Activated CD8-positive, alpha-beta T cell treated with anti-CD3 and anti-CD28 coated beads for 36 hours (primary cell): ENCODE measurements around the gene RABEP2. TPM values are rescaled to one million over a fixed set of nuclear protein-coding genes. Genes with fewer than 3 reads are reported as not detected.
A peak's percentile ranks its signal among the peaks of the same experiment; 100 is the strongest.
"Not testable (repeated sequence)": the region's sequence is repeated elsewhere in the genome, so short reads cannot be mapped to it uniquely, and the experiment has no call there.

Source experiments
- ATAC-seq: fragments of 200-7000 bp; cut with Tn5 transposase; one replicate; pipeline ENCODE4 v1.10.0; 2021; ENCODE audit warnings: mild to moderate bottlenecking, moderate library complexity
- CTCF ChIA-PET: fragments of 350-600 bp; sonication (Branson Sonifier 250); formaldehyde crosslinking; loops from one replicate; lab custom pipeline; 2021; ENCODE audit warnings: antibody characterized with exemption; lab: Charles Lee
- POLR2A ChIA-PET: fragments of 350-600 bp; sonication (Branson Sonifier 250); formaldehyde crosslinking; loops from one replicate; lab custom pipeline; 2021; ENCODE audit warnings: antibody characterized with exemption; lab: Charles Lee
- DNase-seq: peaks from one replicate; pipeline ENCODE4 v3.0.0-alpha.2; 2020
- H3K27ac Mint-ChIP-seq: one replicate; pipeline ENCODE4 v1.8.0; 2021; ENCODE audit warnings: mild to moderate bottlenecking, mixed read lengths
- H3K27me3 Mint-ChIP-seq: one replicate; pipeline ENCODE4 v1.8.0; 2021; ENCODE audit warnings: mixed read lengths
- H3K36me3 Mint-ChIP-seq: one replicate; pipeline ENCODE4 v1.8.0; 2021; ENCODE audit warnings: low read depth, mixed read lengths
- H3K4me1 Mint-ChIP-seq: one replicate; pipeline ENCODE4 v1.8.0; 2021; ENCODE audit warnings: low read depth, mixed read lengths
- H3K4me3 Mint-ChIP-seq: one replicate; pipeline ENCODE4 v1.8.0; 2021; ENCODE audit warnings: mild to moderate bottlenecking, moderate library complexity, mixed read lengths
- H3K9me3 Mint-ChIP-seq: one replicate; pipeline ENCODE4 v1.8.0; 2021; ENCODE audit warnings: mixed read lengths
- CTCF ChIP-seq: fragments of 200-600 bp; IDR thresholded peaks from one replicate; pipeline ENCODE4 v1.8.0; 2022; ENCODE audit warnings: antibody characterized with exemption, mild to moderate bottlenecking
- intact Hi-C: fragments of 100-400 bp; cut with micrococcal nuclease; formaldehyde crosslinking; loops from one replicate; pipeline ENCODE4 v1.10.0; 2022
- total RNA-seq, 2 experiments: library from RNA; stranded (reverse); gene quantifications; one replicate each; pipeline ENCODE4 v1.2.3, GENCODE V29; 2021

The RABEP2 gene
- total RNA-seq, 2 experiments from 2014 or later = 13.1 to 14.0 TPM

- DNase-seq (no peak), ATAC-seq (no peak)
- intact Hi-C loops = no loop called here
- Mint-ChIP-seq H3K27ac (peak overlapping the region; percentile 76), H3K36me3 (no peaks in the 10 kb centered on the region), H3K27me3 (no peaks in the 10 kb centered on the region), H3K9me3 (no peaks in the 10 kb centered on the region), H3K4me3 (no peak overlapping the region), H3K4me1 (peaks cover 19% of the 10 kb centered on the region)
- POLR2A ChIA-PET = interaction anchor here (0.6 kb wide), 1 partner anchor 776 kb away, joined by 4 read pairs; no protein-coding TSS in a partner anchor
- CTCF ChIA-PET = interaction anchor here (12.2 kb wide), 1 partner anchor 15 kb away, joined by 87 read pairs; no protein-coding TSS in a partner anchor
- no peak for TF ChIP-seq CTCF
These were observed 5.2 kb upstream of the RABEP2 start for GRCh38 chr16:28930203-28930602.

DNA sequence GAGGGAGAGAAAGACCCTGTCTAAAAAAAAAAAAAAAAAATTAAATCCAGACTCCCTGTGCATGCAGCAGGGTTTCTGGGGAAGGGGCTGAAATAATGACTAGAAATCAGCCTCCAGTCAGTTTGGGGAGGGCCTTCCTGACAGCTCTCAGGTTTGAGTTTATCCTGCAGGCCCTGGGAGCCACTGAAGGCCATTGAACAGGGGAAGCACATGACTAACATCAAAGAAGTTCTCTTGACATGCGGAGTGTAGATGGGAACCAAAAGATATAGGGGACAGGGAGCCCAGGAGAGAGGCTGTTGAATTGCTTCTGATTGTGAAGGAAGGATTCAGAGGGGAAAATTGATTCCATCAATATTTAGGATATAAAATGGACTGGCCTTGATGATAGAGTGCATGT, 2.8 kb upstream of the RABEP2 start:
- H3K4me1 Mint-ChIP-seq = peaks cover 29% of the 10 kb centered on the region
- DNase-seq (no peak), ATAC-seq (no peak)
- intact Hi-C loops = loop anchor here (5.0 kb wide), 1 partner anchor 81 kb away; the partner anchor contains the start of gene TUFM
- POLR2A ChIA-PET = interaction anchor here (1.3 to 1.9 kb wide), 2 partner anchors 47 to 63 kb away, joined by 3 to 6 read pairs; no protein-coding TSS in a partner anchor
- H3K9me3 Mint-ChIP-seq = no peaks in the 10 kb centered on the region
- no peak overlapping the region for H3K27ac Mint-ChIP-seq
- no peaks in the 10 kb centered on the region for H3K27me3 Mint-ChIP-seq
- H3K4me3 Mint-ChIP-seq = no peak overlapping the region
- CTCF ChIA-PET = interaction anchor here (12.2 kb wide), 1 partner anchor 17 kb away, joined by 87 read pairs; no protein-coding TSS in a partner anchor
- no peak for TF ChIP-seq CTCF
- H3K36me3 Mint-ChIP-seq = peaks cover 2% of the 10 kb centered on the region

DNA sequence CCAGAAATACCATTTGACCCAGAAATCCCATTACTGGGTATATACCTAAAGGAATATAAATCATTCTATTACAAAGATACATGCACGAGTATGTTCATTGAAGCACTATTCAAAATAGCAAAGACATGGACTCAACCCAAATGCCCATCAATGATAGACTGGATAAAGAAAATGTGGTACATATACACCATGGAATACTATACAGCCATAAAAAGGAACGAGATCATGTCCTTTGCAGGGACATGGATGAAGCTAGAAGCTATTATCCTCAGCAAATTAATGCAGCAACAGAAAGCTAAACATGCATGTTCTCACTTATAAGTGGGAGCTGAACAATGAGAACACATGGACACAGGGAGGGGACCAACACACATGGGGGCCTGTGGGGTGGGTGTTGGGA, 1.2 kb upstream of the RABEP2 start:
- DNase-seq, H3K27me3 Mint-ChIP-seq, H3K9me3 Mint-ChIP-seq, H3K36me3 Mint-ChIP-seq, ATAC-seq: not testable (repeated sequence)
- ChIA-PET CTCF (interaction anchor here (0.7 to 12.2 kb wide), 3 partner anchors 10 to 53 kb away, joined by 3 to 87 read pairs (median 4); no protein-coding TSS in a partner anchor), POLR2A (interaction anchor here (0.6 to 1.9 kb wide), 8 partner anchors 19 to 104 kb away, joined by 3 to 7 read pairs (median 4); partner anchors contain the start of genes ATXN2L, SH2B1 and TUFM)
- intact Hi-C loops = loop anchor here (5.0 kb wide), 1 partner anchor 79 kb away; the partner anchor contains the start of gene TUFM
- Mint-ChIP-seq H3K4me3 (peak overlapping the region; percentile 93), H3K27ac (peak overlapping the region; percentile 97), H3K4me1 (peaks cover 27% of the 10 kb centered on the region)

GRCh38 chr16:28925386-28926228, 569 bp upstream of the RABEP2 start:
- no peaks in the 10 kb centered on the region for H3K9me3 Mint-ChIP-seq
- ATAC-seq = peak; percentile 76
- peak; percentile 94 for DNase-seq
- peaks cover 20% of the 10 kb centered on the region for H3K4me1 Mint-ChIP-seq
- H3K27me3 Mint-ChIP-seq = no peaks in the 10 kb centered on the region
- H3K4me3 Mint-ChIP-seq = peak overlapping the region; percentile 93
- peaks cover 6% of the 10 kb centered on the region for H3K36me3 Mint-ChIP-seq
- peak overlapping the region; percentile 97 for H3K27ac Mint-ChIP-seq
- CTCF ChIA-PET = interaction anchor here (1.1 to 12.2 kb wide), 2 partner anchors 20 to 52 kb away, joined by 4 to 87 read pairs; no protein-coding TSS in a partner anchor
- intact Hi-C loops = loop anchor here (5.0 kb wide), 1 partner anchor 78 kb away; the partner anchor contains the start of gene TUFM
- POLR2A ChIA-PET = interaction anchor here (0.6 to 3.7 kb wide), 13 partner anchors 11 to 103 kb away, joined by 3 to 12 read pairs (median 5); partner anchors contain the start of genes ATXN2L, SH2B1 and TUFM
- TF ChIP-seq CTCF = no peak

- no peaks in the 10 kb centered on the region for H3K9me3 Mint-ChIP-seq
- H3K4me1 Mint-ChIP-seq = peaks cover 15% of the 10 kb centered on the region
- ATAC-seq (no peak), DNase-seq (no peak)
- peaks cover 8% of the 10 kb centered on the region for H3K36me3 Mint-ChIP-seq
- no peaks in the 10 kb centered on the region for H3K27me3 Mint-ChIP-seq
- CTCF ChIA-PET = interaction anchor here (12.2 kb wide), 1 partner anchor 21 kb away, joined by 87 read pairs; no protein-coding TSS in a partner anchor
- peak overlapping the region; percentile 93 for H3K4me3 Mint-ChIP-seq
- POLR2A ChIA-PET = interaction anchor here (1.0 to 3.7 kb wide), 6 partner anchors 12 to 101 kb away, joined by 3 to 12 read pairs (median 5); partner anchors contain the start of gene ATXN2L
- intact Hi-C loops = no loop called here
- TF ChIP-seq CTCF = no peak
- H3K27ac Mint-ChIP-seq = peak overlapping the region; percentile 97
These were observed 658 bp downstream of the RABEP2 start for GRCh38 chr16:28924399-28924761.
